ENCODE results near the gene OSBPL3.

- TF ChIP-seq CTCF (conservative IDR thresholded peaks at IDR 0.05 in 1 of 2, IDR thresholded peaks at IDR 0.05 in 1 of 2; ENCODE audit: extremely low read depth in 1 of 2, insufficient read depth in 1 of 2, low read depth in 1 of 2, low read length in 2 of 2) (no peak), EZH2 (IDR thresholded peaks at IDR 0.05; ENCODE audit: borderline replicate concordance, low read length) (no peak)
Measured at GRCh38 chr7:24808518-24808917, 171.5 kb downstream of the OSBPL3 start.

Data from mammary epithelial cell (primary cell).